Measurements from ENCODE around the gene NOMO2. TPM values are rescaled to one million over a fixed set of nuclear protein-coding genes. Genes with fewer than 3 reads are reported as not detected.
"Not testable (repeated sequence)": the region's sequence is repeated elsewhere in the genome, so short reads cannot be mapped to it uniquely, and the experiment has no call there.

NOMO2 gene
- total RNA-seq (60.3 TPM), polyA plus RNA-seq (64.2 TPM)

GRCh38 chr16:18561727-18562314, at the start of gene NOMO2:
Gene NOMO2, minus strand, starts transcription at chr16:18562097. Its CDS starts 57 bp downstream, at chr16:18562040.
- H3K4me1 ChIP-seq (ENCODE audit: insufficient read depth); H3K27ac ChIP-seq (ENCODE audit: low read depth): not testable (repeated sequence)

GRCh38 chr16:18610147-18610803, 48.4 kb upstream of the NOMO2 start:
- H3K4me1 ChIP-seq (ENCODE audit: insufficient read depth); H3K27ac ChIP-seq (ENCODE audit: low read depth); DNase-seq (ENCODE audit: extremely low spot score); H3K4me3 ChIP-seq (ENCODE audit: low read depth, low read length); H3K36me3 ChIP-seq (ENCODE audit: insufficient read depth): not testable (repeated sequence)
- WGBS: 86% methylated on average over 3 of the region's 4 CpGs

More at GRCh38 chr16:18561727-18562314, at the start of gene NOMO2:
- DNase-seq (ENCODE audit: extremely low spot score); H3K36me3 ChIP-seq (ENCODE audit: insufficient read depth): not testable (repeated sequence)
- H3K4me3 ChIP-seq (ENCODE audit: low read depth, low read length): peak within 1 kb of the TSS; percentile 50
- under 1% methylated on average over 43 of the region's 66 CpGs for WGBS

- H3K27ac ChIP-seq (ENCODE audit: low read depth); H3K36me3 ChIP-seq (ENCODE audit: insufficient read depth); H3K4me1 ChIP-seq (ENCODE audit: insufficient read depth); H3K4me3 ChIP-seq (ENCODE audit: low read depth, low read length); DNase-seq (ENCODE audit: extremely low spot score): not testable (repeated sequence)
- 87% methylated on average over 6 of the region's 6 CpGs for WGBS
Measured at GRCh38 chr16:18608271-18608670, 46.4 kb upstream of the NOMO2 start.

GRCh38 chr16:18603572-18604246, 41.8 kb upstream of the NOMO2 start:
- WGBS: no CpG with 5 or more reads among the region's 4 CpGs
- H3K36me3 ChIP-seq (ENCODE audit: insufficient read depth); H3K27ac ChIP-seq (ENCODE audit: low read depth); H3K4me3 ChIP-seq (ENCODE audit: low read depth, low read length); DNase-seq (ENCODE audit: extremely low spot score); H3K4me1 ChIP-seq (ENCODE audit: insufficient read depth): not testable (repeated sequence)

GRCh38 chr16:18598582-18598981, 36.7 kb upstream of the NOMO2 start:
- 94% methylated on average over 1 of the region's 1 CpG for WGBS
- not testable (repeated sequence) for H3K27ac ChIP-seq (ENCODE audit: low read depth); H3K4me1 ChIP-seq (ENCODE audit: insufficient read depth); DNase-seq (ENCODE audit: extremely low spot score); H3K36me3 ChIP-seq (ENCODE audit: insufficient read depth); H3K4me3 ChIP-seq (ENCODE audit: low read depth, low read length)

- not testable (repeated sequence) for H3K4me3 ChIP-seq (ENCODE audit: low read depth, low read length); H3K4me1 ChIP-seq (ENCODE audit: insufficient read depth); H3K36me3 ChIP-seq (ENCODE audit: insufficient read depth); H3K27ac ChIP-seq (ENCODE audit: low read depth); DNase-seq (ENCODE audit: extremely low spot score)
- 57% methylated on average over 2 of the region's 2 CpGs for WGBS
Measured at GRCh38 chr16:18597734-18598133, 35.8 kb upstream of the NOMO2 start.

GRCh38 chr16:18597319-18597718, 35.4 kb upstream of the NOMO2 start:
- H3K27ac ChIP-seq (ENCODE audit: low read depth); H3K36me3 ChIP-seq (ENCODE audit: insufficient read depth); H3K4me1 ChIP-seq (ENCODE audit: insufficient read depth); H3K4me3 ChIP-seq (ENCODE audit: low read depth, low read length): not testable (repeated sequence)
- 15% methylated on average over 4 of the region's 4 CpGs for WGBS
- peak; percentile 0 for DNase-seq (ENCODE audit: extremely low spot score)

- DNase-seq (ENCODE audit: extremely low spot score); H3K4me3 ChIP-seq (ENCODE audit: low read depth, low read length); H3K36me3 ChIP-seq (ENCODE audit: insufficient read depth); H3K27ac ChIP-seq (ENCODE audit: low read depth); H3K4me1 ChIP-seq (ENCODE audit: insufficient read depth): not testable (repeated sequence)
- WGBS: 90% methylated on average over 11 of the region's 11 CpGs
Measured at GRCh38 chr16:18595796-18596195, 33.9 kb upstream of the NOMO2 start.

GRCh38 chr16:18594880-18595279, 33.0 kb upstream of the NOMO2 start:
- not testable (repeated sequence) for DNase-seq (ENCODE audit: extremely low spot score); H3K4me3 ChIP-seq (ENCODE audit: low read depth, low read length); H3K27ac ChIP-seq (ENCODE audit: low read depth); H3K36me3 ChIP-seq (ENCODE audit: insufficient read depth); H3K4me1 ChIP-seq (ENCODE audit: insufficient read depth)
- 60% methylated on average over 5 of the region's 5 CpGs for WGBS

GRCh38 chr16:18593904-18594303, 32.0 kb upstream of the NOMO2 start:
- DNase-seq (ENCODE audit: extremely low spot score); H3K4me1 ChIP-seq (ENCODE audit: insufficient read depth); H3K4me3 ChIP-seq (ENCODE audit: low read depth, low read length); H3K27ac ChIP-seq (ENCODE audit: low read depth); H3K36me3 ChIP-seq (ENCODE audit: insufficient read depth): not testable (repeated sequence)
- WGBS: 62% methylated on average over 5 of the region's 5 CpGs

GRCh38 chr16:18592982-18593381, 31.1 kb upstream of the NOMO2 start:
- not testable (repeated sequence) for H3K27ac ChIP-seq (ENCODE audit: low read depth); DNase-seq (ENCODE audit: extremely low spot score); H3K4me1 ChIP-seq (ENCODE audit: insufficient read depth); H3K4me3 ChIP-seq (ENCODE audit: low read depth, low read length); H3K36me3 ChIP-seq (ENCODE audit: insufficient read depth)
- 83% methylated on average over 5 of the region's 5 CpGs for WGBS

- 56% methylated on average over 4 of the region's 4 CpGs for WGBS
- DNase-seq (ENCODE audit: extremely low spot score): not testable (repeated sequence)
Measured at GRCh38 chr16:18591908-18592307, 30.0 kb upstream of the NOMO2 start.

GRCh38 chr16:18591441-18591840, 29.5 kb upstream of the NOMO2 start:
- not testable (repeated sequence) for H3K4me3 ChIP-seq (ENCODE audit: low read depth, low read length); H3K36me3 ChIP-seq (ENCODE audit: insufficient read depth); H3K27ac ChIP-seq (ENCODE audit: low read depth); H3K4me1 ChIP-seq (ENCODE audit: insufficient read depth); DNase-seq (ENCODE audit: extremely low spot score)

More at GRCh38 chr16:18591908-18592307, 30.0 kb upstream of the NOMO2 start:
- H3K36me3 ChIP-seq (ENCODE audit: insufficient read depth); H3K27ac ChIP-seq (ENCODE audit: low read depth); H3K4me1 ChIP-seq (ENCODE audit: insufficient read depth); H3K4me3 ChIP-seq (ENCODE audit: low read depth, low read length): not testable (repeated sequence)

GRCh38 chr16:18589806-18590205, 27.9 kb upstream of the NOMO2 start:
- not testable (repeated sequence) for H3K4me1 ChIP-seq (ENCODE audit: insufficient read depth); H3K36me3 ChIP-seq (ENCODE audit: insufficient read depth); DNase-seq (ENCODE audit: extremely low spot score); H3K27ac ChIP-seq (ENCODE audit: low read depth); H3K4me3 ChIP-seq (ENCODE audit: low read depth, low read length)
- WGBS: 73% methylated on average over 10 of the region's 10 CpGs
